B cell (primary cell): Measurements from ENCODE around the gene LIX1.

Experiments used
- CTCF ChIP-seq: fragments of 200-600 bp; IDR thresholded peaks from one replicate; pipeline ENCODE4 v1.8.0; 2022; ENCODE audit warnings: antibody characterized with exemption, mild to moderate bottlenecking
- EZH2 ChIP-seq: IDR thresholded peaks from 2 replicates; pipeline ENCODE4 v1.6.1; 2012; ENCODE audit warnings: borderline replicate concordance, low read depth, mild to moderate bottlenecking, moderate library complexity, low read length; ENCODE audit not compliant: insufficient read depth, poor library complexity, severe bottlenecking

- TF ChIP-seq CTCF, result no peak
- no peak for TF ChIP-seq EZH2
Measured at GRCh38 chr5:97111004-97111403, 31.4 kb downstream of the LIX1 start.
